Endothelial cell of umbilical vein (primary cell): ENCODE measurements around the gene PLXNA4. TPM values are rescaled to one million over a fixed set of nuclear protein-coding genes. Genes with fewer than 3 reads are reported as not detected.

Source experiments
- BruUV-seq: library from RNA; stranded (reverse); fragments of 400-500 nt; replicated peaks from 2 replicates; lab custom pipeline; 2021; lab: Mats Ljungman, UMichigan
- CTCF ChIA-PET: fragments of 300-600, 350-600 bp; sonication (Branson Sonifier 250); formaldehyde crosslinking; loops from one replicate; lab custom pipeline; 2021; ENCODE audit warnings: antibody characterized with exemption, inconsistent platforms; lab: Charles Lee
- POLR2A ChIA-PET: fragments of 300-600, 350-600 bp; sonication (Branson Sonifier 250); formaldehyde crosslinking; loops from one replicate; lab custom pipeline; 2021; ENCODE audit warnings: antibody characterized with exemption, inconsistent platforms; lab: Charles Lee
- DNase-seq: peaks from one replicate; pipeline ENCODE4 v3.0.0-alpha.2; 2011; ENCODE audit warnings: low read depth, low spot score
- FAIRE-seq: peaks from 2 replicates; lab custom pipeline; 2011; peaks lifted over from hg19 to GRCh38; lab: Jason Lieb, UNC
- H2AFZ ChIP-seq: 2 replicates; pipeline ENCODE4 v1.6.0; 2012; ENCODE audit warnings: low read depth, low read length, control low read depth, inconsistent platforms
- H3K27ac ChIP-seq: 2 replicates; pipeline ENCODE4 v1.5.1; 2011; ENCODE audit warnings: low read depth, mild to moderate bottlenecking, control low read depth, low read length, moderate library complexity; ENCODE audit not compliant: insufficient read depth
- H3K27me3 ChIP-seq, 2 experiments: 2 replicates each; pipeline versions ENCODE4 v1.6.0 to v1.6.1; 2011; ENCODE audit warnings: low read length in 2 of 2, mixed read lengths in 1 of 2; ENCODE audit not compliant: control insufficient read depth in 2 of 2, insufficient read depth in 2 of 2
- H3K36me3 ChIP-seq, 2 experiments: 2 replicates in 1 of 2; 3 replicates in 1 of 2; pipeline ENCODE4 v1.5.1; 2011; ENCODE audit warnings: low read length in 2 of 2, mild to moderate bottlenecking in 1 of 2, moderate library complexity in 1 of 2; ENCODE audit not compliant: control insufficient read depth in 2 of 2, insufficient read depth in 2 of 2; ENCODE audit errors: extremely low read depth in 1 of 2
- H3K4me1 ChIP-seq: 3 replicates; pipeline ENCODE4 v1.5.1; 2011; ENCODE audit warnings: mild to moderate bottlenecking, low read length; ENCODE audit not compliant: control insufficient read depth, insufficient read depth; ENCODE audit errors: extremely low read depth
- H3K4me2 ChIP-seq: 2 replicates; pipeline ENCODE4 v1.6.1; 2011; ENCODE audit warnings: low read length, control low read depth, mixed read lengths; ENCODE audit not compliant: insufficient read depth
- H3K4me3 ChIP-seq, 3 experiments: fragments of 200-600 bp in 1 of 3; sonication (generic), shearing (Covaris generic) in 1 of 3; replicated peaks in 1 of 3; 2 replicates each; pipeline ENCODE4 v1.5.1; 2011 to 2016; ENCODE audit warnings: control low read depth in 3 of 3, low read length in 3 of 3, mild to moderate bottlenecking in 2 of 3, inconsistent platforms in 1 of 3, low read depth in 1 of 3, moderate library complexity in 1 of 3; ENCODE audit not compliant: insufficient read depth in 1 of 3
- H3K79me2 ChIP-seq: 2 replicates; pipeline ENCODE4 v1.6.0; 2012; ENCODE audit warnings: low read length, inconsistent platforms; ENCODE audit not compliant: control insufficient read depth, insufficient read depth
- H3K9ac ChIP-seq: replicated peaks from 2 replicates; pipeline ENCODE3; 2011; ENCODE audit warnings: low read length, control low read depth; ENCODE audit not compliant: insufficient read depth; ENCODE audit errors: extremely low read depth
- H3K9me1 ChIP-seq: replicated peaks from 3 replicates; pipeline ENCODE4 v1.6.0; 2011; ENCODE audit warnings: mild to moderate bottlenecking, low read length; ENCODE audit not compliant: control insufficient read depth, insufficient read depth; ENCODE audit errors: extremely low read depth
- H3K9me3 ChIP-seq: replicated peaks from 2 replicates; pipeline ENCODE4 v1.5.1; 2012; ENCODE audit warnings: low read length, inconsistent platforms; ENCODE audit not compliant: control insufficient read depth, insufficient read depth
- H4K20me1 ChIP-seq: replicated peaks from 2 replicates; pipeline ENCODE3; 2011; ENCODE audit warnings: mild to moderate bottlenecking, low read length; ENCODE audit not compliant: control insufficient read depth, insufficient read depth; ENCODE audit errors: extremely low read depth
- EZH2 ChIP-seq: IDR thresholded peaks from 2 replicates; pipeline ENCODE4 v1.6.1; 2012; ENCODE audit warnings: borderline replicate concordance, low read depth, mild to moderate bottlenecking, moderate library complexity, low read length, inconsistent platforms; ENCODE audit not compliant: severe bottlenecking
- JUN ChIP-seq: IDR thresholded peaks from 2 replicates; pipeline ENCODE4 v1.6.1; 2011; ENCODE audit warnings: borderline replicate concordance, low read depth; ENCODE audit not compliant: insufficient read length, insufficient read depth
- dilution Hi-C: fragments of 300-500 bp; cut with MboI; formaldehyde crosslinking; loops from one replicate; pipeline ENCODE4 v1.15.0; 2019; ENCODE audit warnings: low sequenced_read_pairs; ENCODE audit not compliant: extremely low pct_ligation_motif_present
- intact Hi-C: fragments of 100-400 bp; cut with micrococcal nuclease; formaldehyde crosslinking; loops from one replicate; pipeline ENCODE4 v1.10.0; 2022
- polyA plus RNA-seq, 4 experiments: library from polyadenylated mRNA; depleted of rRNA in 3 of 4; stranded (reverse) in 3 of 4; unstranded in 1 of 4; fragments of >200 nt; gene quantifications; 2 replicates each; pipeline versions ENCODE4 v1.2.1 to v1.2.3, GENCODE V29; 2011 to 2012; ENCODE audit warnings: missing spikeins in 1 of 4
- total RNA-seq: library from RNA; stranded (reverse); gene quantifications from 2 replicates; pipeline ENCODE4 v1.2.3, GENCODE V29; 2021
- TF ChIP-seq, protein P1 (sequence below): IDR thresholded peaks from 2 replicates; pipeline ENCODE4 v1.6.1; 2011; ENCODE audit not compliant: insufficient read depth, insufficient read length

Gene PLXNA4
- total and polyA plus RNA-seq, 2 donors (not counting 3 experiments of a cell fraction or from before 2014, with no cell fraction given): 12.1 to 20.4 TPM

DNA sequence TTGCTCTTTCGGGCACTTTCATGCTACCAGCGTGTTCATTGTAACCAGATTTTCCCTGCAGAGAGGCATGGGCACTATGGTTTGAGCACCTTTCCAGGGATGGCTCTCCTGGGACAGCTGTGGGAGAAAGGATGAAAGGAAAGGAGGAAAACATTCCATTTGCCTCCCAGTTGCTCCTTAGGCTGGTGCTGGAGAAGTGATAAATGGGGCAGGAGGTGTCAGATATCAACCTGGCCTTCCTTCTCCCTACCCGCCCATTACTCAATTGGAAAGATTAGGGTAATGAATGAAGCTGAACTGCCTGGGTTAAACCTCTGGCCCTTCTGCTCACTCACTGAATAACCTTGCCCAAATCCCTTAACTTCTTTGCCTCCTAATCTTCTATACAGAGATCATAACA lies 228.4 kb downstream of the PLXNA4 start:
- no TSS peak for BruUV-seq
- Histone ChIP-seq H3K4me3 (no peak overlapping the region), H3K27ac (no peak overlapping the region), H3K79me2 (no peaks in the 10 kb centered on the region), H3K4me2 (no peak overlapping the region), H3K4me1 (no peaks in the 10 kb centered on the region), H3K9me3 (no peaks in the 10 kb centered on the region), H3K27me3 (no peaks in the 10 kb centered on the region), H3K9ac (no peak overlapping the region), H3K36me3 (no peaks in the 10 kb centered on the region), H4K20me1 (no peaks in the 10 kb centered on the region), H2AFZ (no peak overlapping the region), H3K9me1 (no peaks in the 10 kb centered on the region)
- dilution Hi-C loops (no loop called here), intact Hi-C loops (no loop called here)
- no peak for FAIRE-seq
- no peak for DNase-seq
- TF ChIP-seq EZH2: no peak
- ChIA-PET POLR2A (no interaction called here), CTCF (no interaction called here)

DNA sequence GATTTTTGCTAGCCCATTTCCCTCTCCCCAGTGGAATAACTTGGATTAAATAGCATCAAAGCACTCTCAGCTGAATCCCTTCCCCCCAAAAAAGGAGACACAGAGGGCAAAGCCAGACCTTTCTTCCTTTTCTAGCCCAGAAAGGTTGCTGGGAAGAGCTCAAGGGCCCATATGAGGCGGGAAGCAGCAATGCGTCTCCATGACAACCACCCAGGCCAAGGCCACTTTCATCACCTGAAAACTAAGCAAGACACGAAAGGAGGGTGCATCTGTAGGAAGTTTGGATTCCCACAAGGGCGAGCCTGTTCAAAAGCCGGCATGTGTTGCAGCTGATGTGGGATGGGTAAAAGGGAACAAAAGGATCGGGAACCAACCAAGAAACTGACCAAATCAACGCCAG lies 229.1 kb downstream of the PLXNA4 start:
- Histone ChIP-seq H2AFZ (no peak overlapping the region), H3K4me2 (no peak overlapping the region), H3K9me3 (no peaks in the 10 kb centered on the region), H3K79me2 (no peaks in the 10 kb centered on the region), H3K9ac (no peak overlapping the region), H4K20me1 (no peaks in the 10 kb centered on the region), H3K27ac (no peak overlapping the region), H3K9me1 (no peaks in the 10 kb centered on the region), H3K27me3 (no peaks in the 10 kb centered on the region), H3K4me1 (no peaks in the 10 kb centered on the region), H3K4me3 (no peak overlapping the region), H3K36me3 (no peaks in the 10 kb centered on the region)
- ChIA-PET CTCF (interaction anchor here (1.2 kb wide), 1 partner anchor 14 kb away, joined by 3 read pairs; no protein-coding TSS in a partner anchor), POLR2A (no interaction called here)
- no peak for TF ChIP-seq JUN
- TF ChIP-seq, protein P1, sequence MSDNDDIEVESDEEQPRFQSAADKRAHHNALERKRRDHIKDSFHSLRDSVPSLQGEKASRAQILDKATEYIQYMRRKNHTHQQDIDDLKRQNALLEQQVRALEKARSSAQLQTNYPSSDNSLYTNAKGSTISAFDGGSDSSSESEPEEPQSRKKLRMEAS: no peak
- dilution Hi-C loops (no loop called here), intact Hi-C loops (no loop called here)
- no peak for DNase-seq
- no TSS peak for BruUV-seq
- FAIRE-seq: no peak
